ENCODE measurements around the gene KDM2B.
A peak's percentile ranks its signal among the peaks of the same experiment; 100 is the strongest.

KDM2B gene

GRCh38 chr12:121400332-121401139, 180.3 kb downstream of the KDM2B start:
- H3K4me3 ChIP-seq (ENCODE audit: low read depth, low read length) = peak overlapping the region; percentile 82
- TF ChIP-seq CTCF (IDR thresholded peaks at IDR 0.05; ENCODE audit: low read depth, low read length) = no peak
- peak; percentile 24 for DNase-seq (ENCODE audit: low read depth, low spot score)
- in situ Hi-C loops (cut with HindIII; ENCODE audit: low sequenced_read_pairs) = no loop called here

GRCh38 chr12:121399391-121400331, 181.2 kb downstream of the KDM2B start, which contains the start of gene RNF34:
Gene RNF34 (plus strand): TSS chr12:121400118. CDS start chr12:121400213, 95 bp downstream.
- in situ Hi-C loops (cut with HindIII; ENCODE audit: low sequenced_read_pairs) = no loop called here
- peak; percentile 99 for DNase-seq (ENCODE audit: low read depth, low spot score)
- TF ChIP-seq CTCF (IDR thresholded peaks at IDR 0.05; ENCODE audit: low read depth, low read length) = no peak
- H3K4me3 ChIP-seq (ENCODE audit: low read depth, low read length) = peak within 1 kb of the TSS; percentile 82

- in situ Hi-C loops (cut with HindIII; ENCODE audit: low sequenced_read_pairs) = no loop called here
- no peak for TF ChIP-seq CTCF (IDR thresholded peaks at IDR 0.05; ENCODE audit: low read depth, low read length)
- H3K4me3 ChIP-seq (ENCODE audit: low read depth, low read length) = no peak overlapping the region
- no peak for DNase-seq (ENCODE audit: low read depth, low spot score)
Observed at GRCh38 chr12:121398355-121398754, 182.5 kb downstream of the KDM2B start.

- in situ Hi-C loops (cut with HindIII; ENCODE audit: low sequenced_read_pairs) = no loop called here
- no peak for DNase-seq (ENCODE audit: low read depth, low spot score)
- H3K4me3 ChIP-seq (ENCODE audit: low read depth, low read length) = no peak overlapping the region
- TF ChIP-seq CTCF (IDR thresholded peaks at IDR 0.05; ENCODE audit: low read depth, low read length) = no peak
Observed at GRCh38 chr12:121397521-121397920, 183.3 kb downstream of the KDM2B start.

- DNase-seq (ENCODE audit: low read depth, low spot score) = no peak
- no peak for TF ChIP-seq CTCF (IDR thresholded peaks at IDR 0.05; ENCODE audit: low read depth, low read length)
- H3K4me3 ChIP-seq (ENCODE audit: low read depth, low read length) = no peak overlapping the region
- in situ Hi-C loops (cut with HindIII; ENCODE audit: low sequenced_read_pairs) = no loop called here
Observed at GRCh38 chr12:121392325-121392716, 188.5 kb downstream of the KDM2B start.

- no peak overlapping the region for H3K4me3 ChIP-seq (ENCODE audit: low read depth, low read length)
- no peak for TF ChIP-seq CTCF (IDR thresholded peaks at IDR 0.05; ENCODE audit: low read depth, low read length)
- in situ Hi-C loops (cut with HindIII; ENCODE audit: low sequenced_read_pairs) = no loop called here
- DNase-seq (ENCODE audit: low read depth, low spot score) = no peak
Observed at GRCh38 chr12:121391619-121392324, 189.1 kb downstream of the KDM2B start.

Measured in astrocyte of the spinal cord (primary cell).